ENCODE data around the gene TRIM44. TPM values are rescaled to one million over a fixed set of nuclear protein-coding genes. Genes with fewer than 3 reads are reported as not detected.

TRIM44 gene
- total and polyA plus RNA-seq, 10 of the 15 experiments (the other 5 are each of a cell fraction or from before 2014, with no cell fraction given) = 6.7 to 93.0 (median 27.6) TPM

GRCh38 chr11:35747668-35748067 is 85.1 kb downstream of the TRIM44 start:
- no peak overlapping the region for H3K4me2 ChIP-seq (ENCODE audit: control insufficient read depth, insufficient read depth)
- H2AFZ ChIP-seq (ENCODE audit: control insufficient read depth, low read depth, low read length) = no peak overlapping the region
- POLR2A ChIA-PET = no interaction called here
- TF ChIP-seq MTA2 (IDR thresholded peaks at IDR 0.05; ENCODE audit: low read depth) (no peak), SP1 (IDR thresholded peaks at IDR 0.05; ENCODE audit: low read depth, low read length) (no peak), NFIC (IDR thresholded peaks at IDR 0.05; ENCODE audit: low read depth, low read length) (no peak), SMARCA5 (IDR thresholded peaks at IDR 0.05) (no peak), ELK1 (IDR thresholded peaks at IDR 0.05; ENCODE audit: low read depth, low read length) (no peak), PAX5 (IDR thresholded peaks at IDR 0.05; ENCODE audit: borderline replicate concordance, low read depth, low read length) (no peak), TBL1XR1 (IDR thresholded peaks at IDR 0.05; ENCODE audit: low read depth, low read length) (no peak), SUPT20H (IDR thresholded peaks at IDR 0.05; ENCODE audit: borderline replicate concordance, control insufficient read depth, low read depth, low read length) (no peak), POU2F2 (IDR thresholded peaks at IDR 0.05; ENCODE audit: borderline replicate concordance, low read depth, low read length) (no peak), HDAC2 (IDR thresholded peaks at IDR 0.05) (no peak), CHD4 (IDR thresholded peaks at IDR 0.05) (no peak), NKRF (conservative IDR thresholded peaks at IDR 0.05) (no peak), ATF7 (IDR thresholded peaks at IDR 0.05; ENCODE audit: low read depth) (no peak), POLR2AphosphoS5 (IDR thresholded peaks at IDR 0.05; ENCODE audit: low read length) (no peak), ZZZ3 (IDR thresholded peaks at IDR 0.05; ENCODE audit: control insufficient read depth, insufficient read length, low read depth) (no peak)
- FAIRE-seq (no peak), DNase-seq (ENCODE audit: low read depth, low spot score) (no peak), ATAC-seq (no peak)
- H3K9ac ChIP-seq (ENCODE audit: control insufficient read depth, insufficient read depth, low read length) = no peak overlapping the region
- in situ Hi-C loops (cut with MboI) (no loop called here), intact Hi-C loops (cut with micrococcal nuclease; ENCODE audit: unreplicated experiment) (no loop called here)
- H3K27me3 ChIP-seq (replicated peaks in 1 of 2; ENCODE audit: control insufficient read depth in 2 of 2, insufficient read depth in 2 of 2, low read length in 1 of 2) = no peaks in the 10 kb centered on the region
- no TSS peak for BruUV-seq (replicated peaks)
- CTCF ChIA-PET = interaction anchor here (1.0 to 1.3 kb wide), 2 partner anchors 26 to 37 kb away, joined by 3 read pairs; no protein-coding TSS in a partner anchor
- 93% methylated on average over 4 of the region's 4 CpGs for WGBS (ENCODE audit: insufficient coverage, insufficient replicate concordance, low lambda C conversion rate, missing lambda C conversion rate)
- no peaks in the 10 kb centered on the region for H3K79me2 ChIP-seq (ENCODE audit: control insufficient read depth, insufficient read depth, low read length)
- SMC1A ChIA-PET (ENCODE audit: uncharacterized antibody, unreplicated experiment) = interaction anchor here (0.6 to 3.4 kb wide), 5 partner anchors 8 to 51 kb away, joined by 3 to 14 read pairs (median 3); no protein-coding TSS in a partner anchor
- H3K4me3 ChIP-seq = no peak overlapping the region
- no peaks in the 10 kb centered on the region for H4K20me1 ChIP-seq (ENCODE audit: control insufficient read depth, insufficient read depth)
- H3K4me1 ChIP-seq (ENCODE audit: control insufficient read depth, insufficient read depth, low read length) = peaks cover 7% of the 10 kb centered on the region
- H3K36me3 ChIP-seq (ENCODE audit: control insufficient read depth in 2 of 2, insufficient read depth in 2 of 2, low read length in 1 of 2) = no peaks in the 10 kb centered on the region; a peak in 2 of 4 replicates
- no peaks in the 10 kb centered on the region for H3K9me3 ChIP-seq (replicated peaks; ENCODE audit: control insufficient read depth, insufficient read depth, low read length)
- no peak overlapping the region for H3K27ac ChIP-seq (ENCODE audit: control insufficient read depth, insufficient read depth)
- RAD21 ChIA-PET (ENCODE audit: unreplicated experiment) = interaction anchor here (0.6 kb wide), 1 partner anchor 36 kb away, joined by 3 read pairs; no protein-coding TSS in a partner anchor
